Calu3 (cell line): Measurements from ENCODE around the gene IKBKE. TPM values are rescaled to one million over a fixed set of nuclear protein-coding genes. Genes with fewer than 3 reads are reported as not detected.

Source experiments
- BruUV-seq: library from RNA; stranded (reverse); fragments of 400-500 nt; replicated peaks from 2 replicates; lab custom pipeline; 2021; lab: Mats Ljungman, UMichigan
- CTCF ChIA-PET: fragments of 300-600 bp; sonication (Branson Sonifier 250); formaldehyde crosslinking; loops from one replicate; lab custom pipeline; 2022; ENCODE audit warnings: antibody characterized with exemption; lab: Charles Lee
- DNase-seq: peaks from one replicate; pipeline ENCODE4 v3.0.0; 2022
- H3K27ac Mint-ChIP-seq: one replicate; pipeline ENCODE4 v1.8.0; 2022; ENCODE audit warnings: mixed read lengths; ENCODE audit not compliant: unreplicated experiment
- H3K27me3 Mint-ChIP-seq: one replicate; pipeline ENCODE4 v1.8.0; 2022; ENCODE audit warnings: mixed read lengths; ENCODE audit not compliant: unreplicated experiment
- H3K36me3 Mint-ChIP-seq: one replicate; pipeline ENCODE4 v1.8.0; 2022; ENCODE audit warnings: mild to moderate bottlenecking, moderate library complexity, mixed read lengths; ENCODE audit not compliant: insufficient read depth, unreplicated experiment
- H3K4me1 Mint-ChIP-seq: one replicate; pipeline ENCODE4 v1.8.0; 2022; ENCODE audit warnings: mild to moderate bottlenecking, low read depth, mixed read lengths; ENCODE audit not compliant: unreplicated experiment
- H3K4me3 Mint-ChIP-seq: one replicate; pipeline ENCODE4 v1.8.0; 2022; ENCODE audit warnings: mild to moderate bottlenecking, low read depth, moderate library complexity, mixed read lengths; ENCODE audit not compliant: unreplicated experiment
- H3K9me3 Mint-ChIP-seq: one replicate; pipeline ENCODE4 v1.8.0; 2022; ENCODE audit warnings: low read depth, mixed read lengths; ENCODE audit not compliant: unreplicated experiment
- CTCF ChIP-seq: fragments of 200-600 bp; IDR thresholded peaks from one replicate; pipeline ENCODE4 v1.8.0; 2022; ENCODE audit warnings: antibody characterized with exemption; ENCODE audit not compliant: unreplicated experiment
- intact Hi-C: fragments of 100-400 bp; cut with micrococcal nuclease; formaldehyde crosslinking; loops from one replicate; pipeline ENCODE4 v1.10.0; 2022; ENCODE audit not compliant: unreplicated experiment
- total RNA-seq: library from RNA; stranded (reverse); gene quantifications from 2 replicates; pipeline ENCODE4 v1.2.3, GENCODE V29; 2022

IKBKE gene
- total RNA-seq, 1 experiment from 2014 or later = 47.5 TPM

DNA sequence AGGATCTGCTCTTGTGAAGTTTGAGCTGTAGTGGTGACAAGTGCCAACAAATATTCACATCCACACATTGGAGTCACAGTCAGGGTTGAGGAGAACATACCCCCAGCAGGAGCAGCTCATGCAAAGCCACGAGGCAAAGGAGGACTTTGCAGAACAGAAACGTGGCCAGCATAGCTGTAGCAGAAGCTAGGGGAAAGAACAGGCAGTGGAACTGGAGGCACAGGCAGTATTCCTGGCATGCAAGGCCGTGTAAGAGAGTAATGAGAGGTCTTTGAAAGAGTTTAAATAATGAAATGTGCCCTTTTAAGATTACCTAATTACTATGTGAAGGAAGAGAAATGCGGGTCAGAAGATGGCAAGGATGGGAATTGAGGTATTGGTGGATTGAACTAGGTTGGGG lies 40.9 kb upstream of the IKBKE start:
- H3K4me3 Mint-ChIP-seq = no peak overlapping the region
- CTCF ChIA-PET = no interaction called here
- no peak overlapping the region for H3K27ac Mint-ChIP-seq

GRCh38 chr1:206430031-206430983 lies 40.0 kb upstream of the IKBKE start:
- Mint-ChIP-seq H3K36me3 (no peaks in the 10 kb centered on the region), H3K27me3 (no peaks in the 10 kb centered on the region), H3K4me1 (no peaks in the 10 kb centered on the region), H3K4me3 (no peak overlapping the region), H3K27ac (no peak overlapping the region), H3K9me3 (no peaks in the 10 kb centered on the region)
- intact Hi-C loops = no loop called here
- CTCF ChIA-PET = interaction anchor here (1.3 kb wide), 1 partner anchor 12 kb away, joined by 3 read pairs; no protein-coding TSS in a partner anchor
- DNase-seq = no peak
- BruUV-seq = no TSS peak
- no peak for TF ChIP-seq CTCF

More for the DNA sequence above, 40.9 kb upstream of the IKBKE start:
- H3K9me3 Mint-ChIP-seq = no peaks in the 10 kb centered on the region
- TF ChIP-seq CTCF = no peak
- intact Hi-C loops = no loop called here
- no peak for DNase-seq
- no peaks in the 10 kb centered on the region for H3K27me3 Mint-ChIP-seq
- H3K36me3 Mint-ChIP-seq = no peaks in the 10 kb centered on the region
- H3K4me1 Mint-ChIP-seq = no peaks in the 10 kb centered on the region
- BruUV-seq = no TSS peak

GRCh38 chr1:206435445-206435844 lies 34.8 kb upstream of the IKBKE start:
- Mint-ChIP-seq H3K4me3 (no peak overlapping the region), H3K9me3 (no peaks in the 10 kb centered on the region), H3K27ac (no peak overlapping the region), H3K27me3 (no peaks in the 10 kb centered on the region), H3K36me3 (no peaks in the 10 kb centered on the region), H3K4me1 (no peaks in the 10 kb centered on the region)
- no peak for TF ChIP-seq CTCF
- DNase-seq = no peak
- CTCF ChIA-PET = interaction anchor here (0.7 kb wide), 1 partner anchor 453 kb away, joined by 5 read pairs; no protein-coding TSS in a partner anchor
- no TSS peak for BruUV-seq
- intact Hi-C loops = no loop called here

- Mint-ChIP-seq H3K4me1 (no peaks in the 10 kb centered on the region), H3K36me3 (no peaks in the 10 kb centered on the region), H3K4me3 (no peak overlapping the region), H3K9me3 (no peaks in the 10 kb centered on the region), H3K27ac (no peak overlapping the region), H3K27me3 (no peaks in the 10 kb centered on the region)
- CTCF ChIA-PET = interaction anchor here (0.7 kb wide), 1 partner anchor 32 kb away, joined by 3 read pairs; no protein-coding TSS in a partner anchor
- intact Hi-C loops = no loop called here
- no peak for TF ChIP-seq CTCF
- no peak for DNase-seq
- BruUV-seq = no TSS peak
Observed at GRCh38 chr1:206438554-206438953, 31.7 kb upstream of the IKBKE start.
